ENCODE measurements around the gene NT5C1B. TPM values are rescaled to one million over a fixed set of nuclear protein-coding genes. Genes with fewer than 3 reads are reported as not detected.

Gene NT5C1B
- total RNA-seq, 1 experiment from 2014 or later = not detected

DNA sequence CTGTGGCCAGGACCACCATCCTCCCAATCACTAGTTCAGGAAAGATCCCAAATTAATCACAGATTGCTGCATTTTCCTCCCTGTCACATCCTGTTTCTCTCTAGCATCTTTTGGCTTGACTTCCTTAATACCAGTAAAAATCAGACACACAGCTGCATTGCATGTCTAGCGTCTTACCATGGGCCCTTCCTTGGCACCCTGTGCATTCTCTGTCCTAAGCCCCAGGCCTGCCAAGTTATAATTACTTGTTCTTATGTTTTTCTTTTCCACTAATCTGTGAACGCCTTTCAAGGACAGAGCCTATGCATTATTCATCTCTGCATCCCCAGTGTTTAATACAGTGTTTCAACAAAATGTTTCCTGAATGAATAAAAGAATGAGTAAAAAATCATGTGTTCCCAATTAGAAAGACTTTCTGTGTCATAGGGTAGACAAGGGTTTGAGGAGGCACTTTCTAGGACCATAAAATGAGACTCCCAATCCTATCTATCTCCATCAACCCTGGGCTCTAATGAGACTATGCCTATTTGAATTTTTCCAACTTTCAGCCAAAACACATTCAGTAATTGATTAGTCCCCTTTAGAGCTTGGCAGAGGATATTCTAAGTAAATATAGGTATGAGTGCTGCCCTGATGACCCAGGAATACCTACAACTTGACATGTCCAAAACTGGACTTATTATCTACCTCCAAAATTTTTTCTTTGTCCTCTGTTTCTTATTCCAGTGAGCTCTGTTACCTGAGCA lies 10.3 kb upstream of the NT5C1B start:
- DNase-seq (ENCODE audit: low read depth) = no peak

DNA sequence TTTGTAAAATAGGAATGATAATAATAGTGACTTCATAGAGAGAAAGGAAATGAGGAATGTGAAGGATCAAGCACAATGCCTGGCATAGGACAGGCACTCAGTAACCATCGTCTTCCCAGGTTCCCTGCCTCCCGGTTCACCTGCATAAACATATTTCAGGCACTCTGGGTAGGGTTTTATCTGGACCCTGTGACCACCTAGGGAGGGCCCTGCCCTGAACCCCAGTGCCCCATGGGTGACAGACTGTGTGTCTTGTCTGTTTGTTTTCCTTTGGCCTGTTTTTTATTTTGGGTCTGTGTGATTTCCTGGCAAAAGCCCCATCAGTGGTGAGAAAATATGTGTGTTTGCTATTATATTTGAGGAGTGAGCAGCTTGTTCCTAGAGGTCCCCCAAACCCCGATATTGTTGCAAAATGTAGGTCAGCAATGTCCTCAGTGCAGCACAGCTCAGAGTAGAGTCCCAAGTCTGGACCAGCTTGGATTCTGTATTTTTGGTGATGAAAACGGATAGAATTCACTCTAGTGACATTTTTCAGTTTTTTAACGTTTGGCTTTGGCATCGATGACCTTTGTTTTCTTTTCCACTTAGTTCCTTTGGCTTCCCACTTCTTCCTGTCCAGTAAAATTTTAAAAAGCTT lies 9.6 kb upstream of the NT5C1B start:
- no peak for DNase-seq (ENCODE audit: low read depth)

DNA sequence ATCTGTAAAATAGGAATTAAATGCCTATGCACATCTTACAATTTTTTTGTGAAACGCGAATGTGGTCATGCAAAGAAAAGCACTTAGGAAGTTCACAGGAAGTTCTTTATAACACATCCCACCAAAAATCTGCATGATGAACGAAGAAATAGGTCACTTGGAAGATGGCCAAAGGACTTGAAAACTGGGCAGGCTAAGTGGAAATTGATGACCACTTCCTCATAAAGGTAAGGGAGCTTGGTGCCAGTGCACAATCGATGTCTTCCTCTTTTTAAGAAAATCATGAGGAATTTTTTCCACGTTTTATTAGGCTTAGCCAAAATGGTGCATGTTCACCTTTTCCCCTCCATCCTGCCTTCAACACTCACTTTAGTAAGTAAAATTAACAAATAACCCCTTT lies 8.2 kb upstream of the NT5C1B start:
- no peak for DNase-seq (ENCODE audit: low read depth)

DNA sequence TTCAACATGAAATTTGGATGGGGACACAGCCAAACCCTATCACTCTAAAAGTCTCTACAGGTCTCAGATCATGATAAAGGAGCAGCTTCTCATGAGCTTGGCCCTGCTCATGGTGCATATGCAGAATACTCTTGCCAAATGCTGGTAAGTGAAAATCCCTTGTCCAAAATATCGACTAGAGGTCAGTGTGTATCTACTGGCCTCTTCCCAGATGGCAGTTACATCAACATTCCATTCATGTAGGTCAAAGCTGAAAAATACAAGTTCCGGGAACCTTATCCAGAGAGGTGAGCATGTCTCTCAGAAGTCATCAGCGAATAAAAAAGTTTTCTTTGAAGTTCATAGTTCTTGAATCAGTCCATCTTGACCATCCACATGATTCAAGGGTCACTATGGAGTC lies 7.6 kb upstream of the NT5C1B start:
- DNase-seq (ENCODE audit: low read depth) = no peak

DNA sequence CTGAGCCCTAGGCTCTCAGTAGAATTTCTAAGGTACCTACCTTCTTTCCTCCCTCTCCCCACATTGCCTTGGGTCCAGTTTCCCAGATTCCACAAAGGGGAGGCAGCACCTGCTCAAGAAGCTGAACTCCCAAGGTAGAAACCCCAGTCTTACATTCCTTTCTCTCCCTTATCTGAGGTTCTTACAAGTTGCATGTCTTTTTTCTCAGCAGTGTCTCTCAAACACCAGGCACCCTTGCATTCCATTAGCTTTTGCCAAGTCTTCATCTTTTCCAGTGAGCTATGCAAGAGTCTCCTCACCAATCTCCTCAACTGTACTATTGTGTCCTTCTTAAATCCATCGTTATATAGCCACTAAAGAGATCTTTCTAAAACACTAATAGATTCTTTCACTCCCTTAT lies 4.1 kb upstream of the NT5C1B start:
- DNase-seq (ENCODE audit: low read depth) = no peak

DNA sequence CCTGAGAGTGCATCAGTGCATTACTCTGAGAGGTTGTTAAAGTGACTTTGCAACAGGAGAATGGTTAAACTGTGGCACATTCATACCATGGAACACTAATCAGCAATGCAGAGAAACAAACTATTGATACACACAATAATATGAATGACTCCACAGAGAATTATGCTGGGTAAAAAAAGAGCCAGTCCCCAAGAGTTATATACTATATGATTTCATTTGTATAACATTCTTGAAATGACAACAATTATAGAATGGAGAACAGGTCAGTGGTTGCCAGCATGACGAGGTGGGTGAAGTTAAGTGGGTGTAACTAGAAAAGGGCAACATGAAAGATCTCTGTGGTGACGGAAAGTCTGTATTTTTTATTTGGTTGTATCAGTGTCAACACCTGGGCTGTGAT lies 3.0 kb upstream of the NT5C1B start:
- DNase-seq (ENCODE audit: low read depth) = no peak

DNA sequence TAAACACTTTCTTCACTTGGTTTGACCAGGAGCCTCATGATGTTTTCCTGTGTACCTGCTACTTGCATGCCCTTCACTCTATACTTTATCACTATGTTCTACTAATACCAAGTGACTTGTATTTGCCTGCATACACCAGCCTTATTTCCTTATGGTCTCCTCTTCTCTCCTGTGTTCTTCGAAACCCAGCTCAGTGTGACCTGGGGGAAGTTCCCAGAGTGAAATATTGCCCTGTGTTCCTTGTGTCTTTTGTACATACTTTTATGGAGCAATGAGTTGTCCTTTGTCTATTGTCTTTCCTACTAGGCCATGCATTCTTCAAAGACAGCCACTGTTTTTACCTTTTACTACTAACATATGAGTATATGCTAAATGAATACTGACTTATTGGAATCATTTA lies 567 bp downstream of the NT5C1B start:
- DNase-seq (ENCODE audit: low read depth) = no peak

DNA sequence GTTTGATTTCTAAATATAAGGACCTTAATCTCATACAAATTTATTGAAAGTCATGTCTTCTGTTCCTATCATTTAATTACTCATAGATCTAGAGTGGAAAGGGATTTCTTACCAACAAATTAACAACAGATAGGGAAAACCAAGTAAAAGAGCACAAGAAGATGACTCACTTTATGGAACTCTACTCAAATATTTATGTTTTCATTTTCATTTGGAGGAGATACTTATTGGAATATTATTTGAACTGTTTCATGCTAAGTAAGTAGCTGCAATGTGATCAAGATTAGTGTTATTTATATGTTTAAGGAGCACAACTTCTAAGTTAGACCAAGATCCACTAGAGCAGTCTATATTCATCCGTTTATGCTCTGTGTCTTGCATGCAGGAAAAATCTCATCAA lies 1.3 kb downstream of the NT5C1B start:
- DNase-seq (ENCODE audit: low read depth) = no peak

DNA sequence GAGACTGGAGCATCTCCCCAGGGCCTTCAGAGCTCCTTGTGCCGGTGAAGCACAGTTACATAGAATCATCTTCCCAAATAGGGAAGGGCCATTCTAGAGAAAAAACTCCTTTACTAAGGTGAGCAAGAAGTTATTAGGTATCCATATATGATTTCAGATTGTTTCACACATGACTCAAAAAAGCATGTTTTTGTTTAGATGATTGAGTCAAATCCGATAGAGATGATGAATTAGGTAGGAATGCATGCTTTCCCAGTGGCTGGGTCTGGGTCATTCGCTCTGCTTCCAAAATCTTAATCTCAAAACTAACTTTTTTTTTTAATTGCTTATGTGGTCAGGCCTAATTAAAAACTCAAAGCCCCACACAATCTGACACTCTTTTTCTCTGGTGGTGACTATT lies 3.8 kb downstream of the NT5C1B start:
- DNase-seq (ENCODE audit: low read depth) = no peak

DNA sequence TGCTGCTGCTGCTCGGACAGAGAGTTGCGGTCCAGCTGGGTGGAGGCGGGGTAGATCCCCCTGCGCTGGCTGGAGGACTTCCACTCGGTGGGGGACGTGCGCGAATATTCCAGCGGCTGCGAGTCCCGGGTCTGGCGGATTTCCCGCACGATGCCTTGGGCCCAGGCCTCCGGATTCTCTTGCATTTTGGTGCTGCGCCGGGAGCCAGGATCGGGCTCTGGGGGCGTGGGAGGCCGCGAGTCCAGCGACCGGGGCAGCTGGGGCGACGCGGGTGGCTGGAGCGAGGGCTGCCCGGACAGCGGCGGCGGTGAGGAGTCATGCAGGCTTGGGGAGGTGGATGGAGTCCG lies 4.8 kb downstream of the NT5C1B start:
- no peak for DNase-seq (ENCODE audit: low read depth)

DNA sequence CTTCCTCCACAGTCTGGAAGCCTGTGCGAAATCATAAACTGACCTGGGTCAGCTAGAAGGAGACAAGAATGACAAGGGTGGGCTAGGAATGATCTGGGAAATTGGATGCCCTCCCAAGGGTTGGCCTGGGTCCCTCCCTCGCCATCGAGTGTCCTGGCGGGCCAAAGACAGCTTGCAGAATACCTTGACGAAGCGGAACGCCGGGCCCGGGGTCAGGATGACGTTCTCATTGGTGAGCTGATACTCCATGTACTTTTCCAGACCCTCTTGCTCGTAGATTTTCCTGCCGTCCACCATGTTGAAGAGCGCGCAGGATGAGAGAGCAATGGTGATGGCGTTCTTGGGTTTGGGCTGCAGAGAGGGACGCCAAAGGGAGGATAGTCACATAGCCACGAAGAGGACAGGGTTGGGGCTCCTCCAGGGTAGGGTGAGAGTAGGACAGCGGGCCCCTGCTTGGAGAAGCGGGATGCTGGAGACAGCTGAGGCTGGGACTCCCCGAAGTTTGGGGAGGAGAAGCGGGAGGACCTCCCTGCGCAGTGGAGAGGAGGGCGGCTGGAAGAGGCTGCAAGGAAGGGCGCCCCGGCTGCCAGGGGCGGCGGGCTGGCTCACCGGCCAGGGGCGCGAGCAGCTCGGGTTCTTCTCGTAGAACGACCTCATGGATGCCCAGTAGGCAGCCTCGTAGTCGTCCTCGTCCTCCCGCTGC lies 5.3 kb downstream of the NT5C1B start:
- DNase-seq (ENCODE audit: low read depth) = no peak

DNA sequence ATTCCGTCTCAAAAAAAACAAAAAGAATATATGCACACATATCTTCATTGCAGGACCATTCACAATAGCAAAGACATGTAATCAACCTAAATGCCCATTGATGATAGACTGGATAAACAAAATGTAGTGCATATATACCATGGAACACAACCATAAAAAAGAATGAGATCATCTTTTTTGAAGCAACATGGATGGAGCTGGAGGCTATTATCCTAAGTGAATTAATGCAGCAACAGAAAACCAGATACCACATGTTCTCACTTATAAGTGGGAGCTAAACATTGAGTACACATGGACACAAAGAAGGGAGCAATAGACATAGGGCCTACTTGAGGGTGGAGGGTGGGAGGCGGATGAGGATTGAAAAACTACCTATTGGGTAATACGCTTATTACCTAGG lies 8.8 kb downstream of the NT5C1B start:
- DNase-seq (ENCODE audit: low read depth) = no peak

DNA sequence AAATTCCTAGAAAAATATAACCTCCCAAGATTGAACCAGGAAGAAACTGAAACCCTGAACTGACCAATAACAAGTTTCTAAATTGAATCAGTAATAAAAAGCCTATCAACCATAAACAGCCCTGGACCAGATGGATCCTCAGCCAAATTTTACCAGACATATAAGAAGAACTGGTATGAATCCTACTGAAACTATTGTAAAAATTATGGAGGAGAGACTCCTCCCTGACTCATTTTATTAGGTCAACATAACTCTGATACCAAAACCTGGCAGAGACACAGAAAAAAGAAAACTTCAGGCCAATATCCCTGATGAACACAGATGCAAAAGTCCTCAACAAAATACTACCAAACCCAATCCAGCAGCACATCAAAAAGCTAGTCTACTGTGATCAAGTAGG lies 11.3 kb downstream of the NT5C1B start:
- DNase-seq (ENCODE audit: low read depth) = no peak

DNA sequence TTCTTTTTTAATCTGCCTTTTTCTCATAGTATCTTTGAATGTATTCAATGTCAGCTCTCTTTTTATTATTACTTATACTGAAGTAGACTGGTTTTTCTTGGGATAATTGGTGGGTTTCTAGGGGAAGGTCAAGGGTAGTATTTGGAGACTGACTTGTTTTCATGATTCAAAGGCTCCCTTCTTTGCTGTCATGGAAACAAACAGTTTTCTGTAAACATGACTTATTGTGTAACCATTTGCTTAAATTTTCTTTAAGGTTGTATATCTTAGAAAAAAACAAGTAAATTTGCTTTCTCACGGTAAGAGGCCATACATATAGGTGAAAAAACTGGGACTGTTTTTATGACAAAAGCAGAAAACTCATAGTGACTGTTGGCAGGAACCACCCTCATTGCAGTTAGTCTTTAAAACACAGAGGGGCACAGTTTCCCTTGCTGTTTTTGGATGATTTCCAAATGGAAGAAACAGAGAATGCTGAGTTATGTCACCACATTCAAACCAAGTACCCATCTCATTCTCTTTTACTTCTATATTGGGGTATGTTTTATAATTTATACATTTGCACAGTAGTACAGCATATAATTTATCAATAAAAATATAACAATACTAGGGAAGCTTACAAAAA lies 23.1 kb downstream of the NT5C1B start:
- DNase-seq (ENCODE audit: low read depth) = peak; percentile 24

DNA sequence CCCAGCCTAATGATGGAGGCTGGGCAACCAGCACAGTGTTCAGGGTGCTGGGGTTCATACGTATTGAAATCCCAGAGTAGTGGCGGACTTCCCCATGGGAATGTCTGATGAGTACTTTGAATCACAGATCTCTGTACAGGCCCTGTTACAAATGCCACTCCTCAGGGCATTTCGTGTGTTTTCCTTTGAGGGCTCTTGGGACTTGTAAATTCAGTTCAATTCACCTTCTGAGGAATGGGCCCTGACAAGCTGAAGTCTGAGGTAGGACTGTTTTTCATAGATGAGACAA lies 28.6 kb downstream of the NT5C1B start:
- no peak for DNase-seq (ENCODE audit: low read depth)

DNA sequence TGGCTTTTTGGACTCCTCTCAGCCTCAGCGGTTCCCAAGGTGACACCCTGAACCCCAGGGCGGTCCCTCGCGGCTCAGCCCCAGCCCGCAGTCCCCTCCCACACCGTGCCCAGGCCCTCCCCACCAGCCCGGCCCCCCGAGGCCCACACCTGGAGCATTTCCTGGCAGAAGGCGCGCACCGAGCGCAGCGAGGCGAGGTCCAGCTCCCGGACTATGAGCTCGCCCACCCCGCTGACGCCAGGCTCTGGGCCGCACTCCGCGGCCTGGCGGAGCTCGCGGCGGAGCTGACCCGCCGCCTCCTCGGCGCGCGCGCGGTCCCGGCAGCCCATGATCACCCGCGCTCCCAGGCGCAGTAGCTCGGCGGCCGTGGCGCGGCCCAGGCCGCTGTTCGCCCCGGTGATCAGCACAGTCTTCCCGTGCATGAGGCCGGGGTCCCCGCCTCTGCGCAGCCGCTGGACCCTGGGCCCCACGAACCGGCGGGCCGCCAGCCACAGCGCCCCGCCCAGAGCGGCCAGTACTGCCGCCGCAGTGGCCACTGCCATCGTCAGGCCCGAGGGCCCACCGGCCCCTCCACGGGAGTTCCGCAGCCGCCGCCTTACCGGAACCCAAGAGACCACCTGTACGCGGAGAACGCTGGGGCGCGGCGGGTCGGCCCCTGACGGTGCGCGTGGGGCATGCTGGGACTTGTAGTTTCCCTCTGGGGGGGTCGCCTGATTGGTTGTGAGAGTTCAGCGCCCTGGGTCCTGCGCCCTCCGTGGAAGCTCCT lies 29.2 kb downstream of the NT5C1B start, which contains the start of gene RDH14:
RDH14 (minus strand) TSS at position 623 of the 766 bp plus-strand sequence; CDS start at position 542, 81 bp downstream.
- peak; percentile 92 for DNase-seq (ENCODE audit: low read depth)

DNA sequence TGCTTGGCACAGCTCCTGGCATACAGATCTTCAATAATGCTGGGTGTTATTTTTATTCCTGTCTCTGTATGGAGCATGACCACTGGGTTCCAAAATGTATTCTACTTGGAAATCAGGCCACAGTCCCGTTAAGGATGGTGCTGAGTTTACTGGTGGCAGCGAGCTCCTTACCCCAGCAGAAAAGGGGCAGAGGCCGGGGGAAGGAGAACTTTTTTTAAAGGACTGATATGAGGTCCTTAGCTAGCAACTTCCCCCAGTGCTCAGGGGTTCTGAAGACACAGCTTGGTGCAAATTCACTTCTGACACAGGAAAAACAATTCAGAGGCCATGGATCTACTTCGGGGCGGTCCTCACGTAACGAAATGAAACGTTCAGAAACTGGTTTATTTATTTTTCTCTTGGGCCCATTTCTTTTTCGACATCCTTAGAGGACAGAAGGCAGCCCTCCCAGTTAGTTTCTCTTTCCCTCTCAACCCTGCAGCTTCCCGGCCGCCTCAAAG lies 29.8 kb downstream of the NT5C1B start:
- no peak for DNase-seq (ENCODE audit: low read depth)

DNA sequence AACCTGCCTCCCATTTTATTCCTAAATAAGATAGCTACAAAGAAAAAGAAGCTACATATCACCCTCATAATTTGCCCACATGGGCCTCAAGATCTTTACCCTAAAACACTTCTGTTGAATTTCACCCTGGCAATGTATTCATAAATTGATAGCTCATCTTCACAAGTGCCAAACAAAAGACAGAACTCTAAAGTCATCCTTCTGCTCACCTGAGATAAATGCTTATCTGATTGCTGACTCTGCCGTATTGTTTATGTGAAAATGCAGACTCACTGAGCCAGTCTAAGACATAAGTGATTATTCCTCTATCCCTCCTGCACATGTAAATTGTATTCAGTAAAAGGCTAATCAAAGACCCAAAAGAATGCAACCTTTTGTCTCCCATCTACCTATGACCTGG lies 30.9 kb downstream of the NT5C1B start:
- no peak for DNase-seq (ENCODE audit: low read depth)

DNA sequence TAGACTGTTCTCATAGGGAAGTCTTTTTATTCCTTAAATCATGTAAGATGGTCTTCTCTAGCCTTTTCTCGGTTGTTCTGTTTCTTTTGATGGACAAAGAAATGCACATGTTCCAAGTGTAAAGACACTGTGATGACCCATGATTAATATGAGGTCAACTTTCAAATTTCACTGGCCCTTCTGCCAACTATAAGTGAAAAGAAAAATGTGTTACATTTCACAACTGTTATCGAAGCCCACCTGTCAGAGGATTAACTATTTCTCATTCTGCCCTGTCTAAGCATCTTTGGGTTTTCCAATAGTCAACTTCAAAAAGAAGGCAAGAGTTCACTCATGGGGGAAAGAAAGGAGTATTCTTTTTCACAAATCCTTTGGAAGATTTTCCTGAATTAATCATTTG lies 32.2 kb downstream of the NT5C1B start:
- DNase-seq (ENCODE audit: low read depth) = peak; percentile 70

DNA sequence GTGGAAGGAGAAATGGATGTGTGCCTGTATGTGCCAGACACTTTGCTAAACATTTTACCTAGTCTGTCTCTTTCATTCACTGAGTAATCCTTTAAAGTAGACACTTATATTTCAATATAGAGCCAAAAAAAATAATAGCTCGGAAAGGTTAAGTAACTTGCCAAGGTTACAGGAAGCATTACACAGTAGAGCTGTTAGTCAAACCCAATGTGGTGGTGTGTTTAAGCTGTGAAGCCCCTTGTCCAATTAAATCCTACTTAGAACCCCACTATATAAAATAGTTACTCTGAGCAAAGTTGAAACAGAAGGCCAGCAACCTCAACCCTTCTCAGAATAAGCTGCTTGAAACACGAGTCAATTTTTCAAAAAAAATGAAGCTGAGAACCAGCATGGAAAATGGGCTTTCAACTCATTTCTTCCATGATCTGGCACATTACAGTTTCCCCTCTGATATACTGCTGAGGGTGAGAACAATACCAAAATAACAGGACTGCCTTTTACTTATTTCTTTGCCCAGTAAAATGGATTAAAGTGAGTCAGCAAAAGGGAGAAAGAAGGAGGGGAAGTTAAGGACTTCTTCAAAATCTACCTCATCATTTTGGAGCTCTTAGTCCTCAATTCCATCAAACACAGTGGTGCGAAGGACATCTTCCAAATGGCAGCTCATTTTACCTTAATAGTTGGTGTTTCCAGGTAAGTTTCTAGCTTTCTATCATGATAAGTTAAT lies 36.9 kb downstream of the NT5C1B start:
- no peak for DNase-seq (ENCODE audit: low read depth)

DNA sequence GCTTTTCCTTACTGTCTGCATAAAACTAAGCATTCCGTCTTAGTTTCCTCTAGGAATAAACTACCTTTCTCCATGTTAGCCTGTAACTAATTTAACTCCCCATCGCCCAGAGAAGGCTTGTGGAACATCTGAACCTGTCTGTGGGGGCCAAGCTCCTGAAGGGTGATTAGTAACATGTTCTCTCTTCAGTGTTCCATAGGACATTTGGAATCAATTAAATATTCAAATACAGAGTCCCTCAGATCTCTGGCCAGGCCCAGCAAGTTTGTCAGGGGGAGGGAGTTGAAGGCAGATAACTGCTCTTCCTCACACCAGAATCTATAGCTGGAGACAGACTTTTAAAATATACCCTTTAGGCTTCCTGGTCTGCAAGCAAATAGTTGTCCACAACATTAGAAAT lies 37.7 kb downstream of the NT5C1B start:
- DNase-seq (ENCODE audit: low read depth) = no peak
